Ovary (tissue), 3 donors: ENCODE measurements around the gene VAV3.

Source experiments
- POLR2A ChIP-seq: fragments of 450-650 bp; IDR thresholded peaks from one replicate; pipeline ENCODE4 v1.6.1; 2017; ENCODE audit warnings: antibody characterized with exemption, mild to moderate bottlenecking, moderate library complexity
- TF ChIP-seq, protein P1 (sequence below), 3 donors: fragments of 450-650 bp in 2 of 3; fragments of 200-600 bp in 1 of 3; IDR thresholded peaks; one replicate each; pipeline versions ENCODE4 v1.5.1 to v1.8.0; 2016 to 2022; ENCODE audit warnings: antibody characterized with exemption in 3 of 3, mild to moderate bottlenecking in 1 of 3
- donor health status: DM: no; HTN: no; CAD: no.

- TF ChIP-seq, protein P1, sequence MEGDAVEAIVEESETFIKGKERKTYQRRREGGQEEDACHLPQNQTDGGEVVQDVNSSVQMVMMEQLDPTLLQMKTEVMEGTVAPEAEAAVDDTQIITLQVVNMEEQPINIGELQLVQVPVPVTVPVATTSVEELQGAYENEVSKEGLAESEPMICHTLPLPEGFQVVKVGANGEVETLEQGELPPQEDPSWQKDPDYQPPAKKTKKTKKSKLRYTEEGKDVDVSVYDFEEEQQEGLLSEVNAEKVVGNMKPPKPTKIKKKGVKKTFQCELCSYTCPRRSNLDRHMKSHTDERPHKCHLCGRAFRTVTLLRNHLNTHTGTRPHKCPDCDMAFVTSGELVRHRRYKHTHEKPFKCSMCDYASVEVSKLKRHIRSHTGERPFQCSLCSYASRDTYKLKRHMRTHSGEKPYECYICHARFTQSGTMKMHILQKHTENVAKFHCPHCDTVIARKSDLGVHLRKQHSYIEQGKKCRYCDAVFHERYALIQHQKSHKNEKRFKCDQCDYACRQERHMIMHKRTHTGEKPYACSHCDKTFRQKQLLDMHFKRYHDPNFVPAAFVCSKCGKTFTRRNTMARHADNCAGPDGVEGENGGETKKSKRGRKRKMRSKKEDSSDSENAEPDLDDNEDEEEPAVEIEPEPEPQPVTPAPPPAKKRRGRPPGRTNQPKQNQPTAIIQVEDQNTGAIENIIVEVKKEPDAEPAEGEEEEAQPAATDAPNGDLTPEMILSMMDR (IDR thresholded peaks at IDR 0.05) = no peak
- no peak for TF ChIP-seq POLR2A
Observed at GRCh38 chr1:107523736-107524135, 441.2 kb downstream of the VAV3 start.
